Stimulated activated CD4-positive, alpha-beta T cell treated with anti-CD3 and anti-CD28 coated beads, TNF-alpha, amount 100 ng/mL, for 24 hours (primary cell): ENCODE results near the gene AWAT2.

Experiments
- DNase-seq, 3 experiments: peaks; one replicate each; pipeline ENCODE4 v3.0.0-alpha.2; 2020; ENCODE audit warnings: low read depth in 3 of 3

The AWAT2 gene

GRCh38 chrX:70042399-70043371 is 7.1 kb downstream of the AWAT2 start:
- DNase-seq, result no peak

GRCh38 chrX:70041993-70042392 is 7.7 kb downstream of the AWAT2 start:
- DNase-seq, result no peak

- no peak for DNase-seq
Measured at GRCh38 chrX:70039758-70040157, 10.0 kb downstream of the AWAT2 start.

GRCh38 chrX:70038951-70039350 is 10.8 kb downstream of the AWAT2 start:
- no peak for DNase-seq

GRCh38 chrX:70038515-70038914 is 11.2 kb downstream of the AWAT2 start:
- DNase-seq, result no peak

- DNase-seq, result no peak
Measured at GRCh38 chrX:70034646-70035045, 15.1 kb downstream of the AWAT2 start.

- DNase-seq, result peak in 1 of 3 experiments; percentile 23
Measured at GRCh38 chrX:70033348-70034051, 16.2 kb downstream of the AWAT2 start.

GRCh38 chrX:70032792-70033191 is 16.9 kb downstream of the AWAT2 start:
- no peak for DNase-seq

- peak in 2 of 3 experiments; percentile 0 to 7 for DNase-seq
Measured at GRCh38 chrX:70030301-70030767, 19.4 kb downstream of the AWAT2 start.

- no peak for DNase-seq
Measured at GRCh38 chrX:70029863-70030262, 19.9 kb downstream of the AWAT2 start.

GRCh38 chrX:70026851-70027200 is 22.9 kb downstream of the AWAT2 start:
- no peak for DNase-seq

- DNase-seq, result no peak
Measured at GRCh38 chrX:70026112-70026850, 23.5 kb downstream of the AWAT2 start.

GRCh38 chrX:70025464-70025863 is 24.3 kb downstream of the AWAT2 start:
- no peak for DNase-seq

- DNase-seq, result no peak
Measured at GRCh38 chrX:70022616-70023015, 27.1 kb downstream of the AWAT2 start.

GRCh38 chrX:70016513-70016912 is 33.2 kb downstream of the AWAT2 start:
- DNase-seq, result no peak

GRCh38 chrX:70013466-70014381 is 36.0 kb downstream of the AWAT2 start:
- no peak for DNase-seq

- no peak for DNase-seq
Measured at GRCh38 chrX:70012756-70013155, 37.0 kb downstream of the AWAT2 start.

- no peak for DNase-seq
Measured at GRCh38 chrX:70009970-70010369, 39.8 kb downstream of the AWAT2 start.

GRCh38 chrX:70009049-70009448 is 40.7 kb downstream of the AWAT2 start:
- DNase-seq, result no peak

GRCh38 chrX:70007946-70008345 is 41.8 kb downstream of the AWAT2 start:
- DNase-seq, result no peak

- DNase-seq, result no peak
Measured at GRCh38 chrX:70001708-70002341, 47.9 kb downstream of the AWAT2 start.
